ENCODE results near the gene DYRK3.

DNA sequence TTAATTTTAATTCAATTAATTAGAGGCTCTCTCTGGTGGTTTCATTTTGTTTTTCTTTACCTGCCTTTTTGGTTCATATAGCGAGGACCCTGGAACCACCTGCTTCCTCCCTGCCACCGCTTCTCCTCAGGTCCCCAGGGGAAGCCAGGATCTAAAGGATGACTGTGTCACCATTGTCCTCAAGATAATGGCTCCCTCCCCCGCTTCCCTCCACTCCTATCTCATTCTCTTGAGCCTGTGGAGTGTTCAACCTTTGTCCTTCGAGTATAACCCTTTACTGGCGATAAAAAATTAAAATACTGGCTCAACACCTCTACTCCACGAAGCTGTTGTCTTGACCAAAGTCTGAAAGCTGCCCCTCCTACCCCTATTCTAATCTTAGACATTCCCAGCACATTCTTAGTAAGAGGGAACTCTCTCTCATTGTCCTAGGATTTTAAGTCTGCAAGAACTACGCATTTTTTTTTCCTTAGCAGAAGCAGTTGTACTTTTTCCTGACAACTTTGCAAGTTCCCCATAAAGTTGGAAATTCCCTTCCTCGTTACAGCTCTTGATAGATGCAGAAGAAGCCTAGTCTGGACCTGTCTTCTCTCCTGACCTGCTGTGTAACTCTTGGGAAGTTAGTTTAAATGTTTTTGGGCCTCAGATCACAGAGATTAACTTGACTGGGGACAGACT, 36.8 kb downstream of the DYRK3 start:
- TF ChIP-seq, protein P1, sequence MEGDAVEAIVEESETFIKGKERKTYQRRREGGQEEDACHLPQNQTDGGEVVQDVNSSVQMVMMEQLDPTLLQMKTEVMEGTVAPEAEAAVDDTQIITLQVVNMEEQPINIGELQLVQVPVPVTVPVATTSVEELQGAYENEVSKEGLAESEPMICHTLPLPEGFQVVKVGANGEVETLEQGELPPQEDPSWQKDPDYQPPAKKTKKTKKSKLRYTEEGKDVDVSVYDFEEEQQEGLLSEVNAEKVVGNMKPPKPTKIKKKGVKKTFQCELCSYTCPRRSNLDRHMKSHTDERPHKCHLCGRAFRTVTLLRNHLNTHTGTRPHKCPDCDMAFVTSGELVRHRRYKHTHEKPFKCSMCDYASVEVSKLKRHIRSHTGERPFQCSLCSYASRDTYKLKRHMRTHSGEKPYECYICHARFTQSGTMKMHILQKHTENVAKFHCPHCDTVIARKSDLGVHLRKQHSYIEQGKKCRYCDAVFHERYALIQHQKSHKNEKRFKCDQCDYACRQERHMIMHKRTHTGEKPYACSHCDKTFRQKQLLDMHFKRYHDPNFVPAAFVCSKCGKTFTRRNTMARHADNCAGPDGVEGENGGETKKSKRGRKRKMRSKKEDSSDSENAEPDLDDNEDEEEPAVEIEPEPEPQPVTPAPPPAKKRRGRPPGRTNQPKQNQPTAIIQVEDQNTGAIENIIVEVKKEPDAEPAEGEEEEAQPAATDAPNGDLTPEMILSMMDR (optimal IDR thresholded peaks at IDR 0.05 in 1 of 3, IDR thresholded peaks at IDR 0.05 in 1 of 3, conservative IDR thresholded peaks at IDR 0.05 in 1 of 3; ENCODE audit: extremely low read depth in 1 of 3, insufficient read depth in 2 of 3, low read length in 3 of 3) = no peak
- no peak for TF ChIP-seq EZH2 (IDR thresholded peaks at IDR 0.05; ENCODE audit: low read length)

Data from keratinocyte (primary cell).